ENCODE measurements around the gene LIPC.
A peak's percentile ranks its signal among the peaks of the same experiment; 100 is the strongest.

LIPC gene

DNA sequence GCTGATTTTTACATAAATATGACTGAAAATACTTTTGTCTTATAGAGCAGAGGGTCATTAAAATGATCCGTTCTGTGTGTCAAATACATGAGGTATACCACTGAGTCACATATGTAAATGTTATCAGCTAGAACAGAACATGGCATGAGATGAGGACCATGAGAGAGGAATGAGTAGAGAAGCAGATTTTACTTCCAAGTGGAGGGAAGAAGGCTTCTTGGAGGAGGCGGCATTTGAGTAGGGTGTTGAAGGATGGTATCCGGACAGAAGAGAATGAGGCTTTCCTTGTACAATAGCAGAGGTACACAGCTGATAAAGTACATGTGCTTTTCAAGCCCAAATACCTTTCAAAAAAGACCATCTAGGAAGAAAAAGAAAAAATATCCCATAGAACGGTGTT, 4.8 kb downstream of the LIPC start:
- no peak for DNase-seq (ENCODE audit: low read depth)

DNA sequence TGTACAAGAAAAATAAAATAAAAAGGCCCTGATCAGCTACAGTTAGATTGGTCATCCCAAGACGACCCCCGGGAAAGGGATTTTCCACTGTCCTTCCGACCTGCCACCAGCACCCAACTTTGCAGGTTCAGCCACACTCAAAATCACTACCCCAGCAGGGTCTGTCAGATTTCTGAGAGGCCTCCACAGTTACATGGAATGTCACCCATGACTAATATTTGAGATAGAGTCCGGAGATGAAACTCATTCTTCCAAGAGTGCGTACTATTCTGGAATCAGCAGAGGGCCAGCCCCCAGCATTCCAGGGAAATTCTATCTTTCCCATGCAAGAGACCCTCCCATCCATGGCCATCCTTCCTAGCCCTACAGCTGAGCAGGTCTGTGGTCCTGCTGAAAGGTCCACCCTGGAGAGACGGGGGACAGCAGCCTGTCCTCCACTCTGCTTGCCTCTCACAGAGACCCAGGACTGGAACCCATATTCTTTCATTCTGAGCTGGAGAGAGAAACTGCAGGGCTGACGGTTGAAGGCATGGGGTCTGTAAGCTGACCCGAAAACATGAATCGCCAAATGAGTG, 5.8 kb downstream of the LIPC start:
- no peak for DNase-seq (ENCODE audit: low read depth)

DNA sequence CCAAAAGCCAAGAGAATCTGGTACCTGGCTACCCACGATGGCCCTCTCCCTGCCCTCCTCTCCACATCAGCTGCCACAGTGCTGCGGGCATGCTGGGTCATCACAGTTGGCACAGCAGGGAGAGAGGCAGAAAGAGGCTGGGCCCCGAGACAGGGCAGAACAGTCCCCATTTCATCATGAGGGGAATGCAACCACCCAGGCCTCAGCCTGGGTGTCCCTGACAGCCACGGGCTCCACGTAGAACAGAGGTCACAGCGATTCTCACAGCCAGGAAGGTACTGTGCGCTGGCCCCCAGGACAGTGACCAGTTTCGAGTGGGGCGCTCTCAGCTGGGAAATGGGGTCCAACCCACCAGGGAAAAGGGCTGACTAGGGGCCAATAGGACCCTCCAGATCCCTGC, 6.3 kb downstream of the LIPC start:
- no peak for DNase-seq (ENCODE audit: low read depth)

DNA sequence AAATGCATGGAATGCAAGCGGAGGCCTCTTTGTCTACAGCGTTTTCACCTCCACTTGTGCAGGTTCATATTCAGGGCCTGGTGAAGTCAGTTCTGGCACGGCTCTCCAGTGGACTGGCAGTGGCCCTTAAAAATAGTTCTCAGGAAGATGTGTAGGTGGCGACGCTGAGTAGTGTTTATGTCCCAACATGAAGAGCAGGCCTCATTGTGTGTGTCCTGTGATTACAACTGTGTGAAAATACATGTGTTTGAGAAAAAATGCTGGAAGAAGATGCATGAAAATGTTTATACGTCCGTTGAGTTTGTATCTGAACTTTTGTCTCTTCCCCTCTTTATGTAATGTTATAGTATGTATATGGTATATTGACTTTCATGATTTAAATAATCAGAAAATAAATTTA, 7.2 kb downstream of the LIPC start:
- no peak for DNase-seq (ENCODE audit: low read depth)

DNA sequence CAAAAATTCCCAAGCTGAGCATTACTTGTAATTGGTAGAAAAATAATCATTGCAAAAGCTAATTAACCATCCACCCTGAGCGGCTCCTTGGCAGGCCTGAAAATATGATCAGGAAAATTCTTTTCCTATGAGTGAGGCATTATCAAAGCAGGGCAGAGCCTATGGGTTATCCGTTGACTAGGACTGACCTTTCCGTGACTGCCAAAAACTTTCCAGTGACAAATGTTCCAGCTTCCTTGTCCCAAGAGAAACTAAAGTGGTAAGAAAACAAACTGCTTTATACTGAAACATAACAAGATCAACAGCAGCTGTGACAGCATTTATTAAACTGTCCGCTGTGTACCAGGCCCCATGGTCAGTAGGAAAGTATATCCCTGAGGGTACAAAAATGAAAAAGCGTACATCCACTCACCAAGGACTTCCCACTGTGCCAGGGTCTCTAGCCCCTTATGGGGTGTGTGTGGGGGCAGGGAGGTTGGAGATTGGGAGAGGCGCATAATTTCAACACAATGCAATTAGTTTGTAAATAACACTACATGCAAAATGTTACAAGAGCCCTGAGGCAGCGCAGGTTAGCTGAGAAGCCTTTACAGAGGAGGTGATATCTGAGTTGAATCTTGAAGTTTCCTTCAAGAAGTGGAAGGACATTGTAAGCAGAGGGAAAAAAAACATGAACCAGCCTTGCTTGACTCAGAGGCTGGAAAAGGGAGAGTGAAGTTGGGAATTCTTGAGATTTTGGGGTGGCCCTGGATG, 8.5 kb downstream of the LIPC start:
- DNase-seq (ENCODE audit: low read depth): no peak

DNA sequence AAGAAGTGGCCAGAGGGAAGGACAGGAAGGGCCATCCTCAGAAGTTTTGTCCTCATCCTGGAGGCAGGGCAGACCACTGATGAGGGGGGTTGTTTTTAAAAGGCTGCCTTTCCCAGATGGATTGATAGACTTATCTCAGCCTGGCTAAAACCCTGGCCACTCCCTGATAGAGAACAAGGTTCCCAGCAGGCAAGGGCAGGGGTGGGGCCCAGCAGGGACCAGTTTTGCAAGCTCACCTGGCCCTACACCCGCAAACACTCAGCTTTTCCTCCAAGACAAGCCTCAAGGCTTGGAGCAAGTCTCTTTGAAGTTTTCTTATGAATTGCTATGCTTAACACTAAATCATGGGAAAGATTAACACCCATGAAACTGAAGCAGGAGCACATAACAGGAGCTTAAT, 9.1 kb downstream of the LIPC start:
- no peak for DNase-seq (ENCODE audit: low read depth)

DNA sequence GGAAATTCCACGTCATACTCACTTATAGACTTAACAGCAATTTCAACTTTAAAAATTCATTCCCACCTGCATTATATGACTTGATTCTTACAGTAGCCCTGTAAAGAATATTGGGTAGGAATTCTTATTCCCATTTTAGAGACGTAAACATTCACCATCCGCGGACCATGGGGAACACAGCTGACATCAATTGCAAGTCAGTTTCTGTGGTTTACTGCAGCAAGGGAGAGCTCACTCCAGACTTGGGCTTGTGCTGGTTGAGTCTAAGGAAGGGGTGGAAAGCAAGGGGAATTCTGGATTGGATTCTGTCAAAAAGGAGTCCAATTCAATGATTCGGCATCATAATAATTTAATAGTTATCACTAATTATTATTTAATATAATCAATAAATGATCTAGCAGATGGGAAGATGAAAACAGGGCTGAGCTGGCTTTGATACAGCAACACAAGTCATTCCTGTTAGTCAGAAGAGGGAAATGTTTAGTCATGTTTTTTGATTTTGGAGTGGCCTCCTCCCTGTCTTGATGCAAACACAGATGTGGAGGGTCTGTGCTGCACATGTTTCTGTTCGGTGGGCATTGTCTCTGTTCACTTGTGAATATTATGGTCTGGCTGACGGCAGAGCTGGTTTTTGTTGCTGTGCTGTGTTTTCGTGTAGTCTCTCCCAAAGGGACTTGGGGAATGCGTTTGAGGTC, 9.7 kb downstream of the LIPC start:
- no peak for DNase-seq (ENCODE audit: low read depth)

DNA sequence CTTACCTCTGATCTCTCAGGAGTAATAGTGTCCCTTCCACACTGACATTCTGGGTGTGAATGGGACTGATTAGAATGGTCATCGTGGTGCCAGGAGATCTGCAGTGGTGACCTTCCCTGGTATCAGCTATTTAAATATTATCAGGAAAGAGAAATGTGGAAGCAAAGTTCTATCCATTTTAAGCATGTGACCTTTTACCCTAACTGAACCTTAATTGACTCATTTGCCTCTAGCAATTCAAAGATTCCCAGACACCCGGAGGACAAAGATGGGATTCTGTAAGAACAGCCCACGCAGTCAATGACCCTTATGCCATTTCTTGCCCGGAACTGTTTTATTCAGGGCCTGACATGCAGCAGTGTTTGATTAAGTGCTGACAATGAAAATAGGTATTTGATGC, 10.3 kb downstream of the LIPC start:
- no peak for DNase-seq (ENCODE audit: low read depth)

DNA sequence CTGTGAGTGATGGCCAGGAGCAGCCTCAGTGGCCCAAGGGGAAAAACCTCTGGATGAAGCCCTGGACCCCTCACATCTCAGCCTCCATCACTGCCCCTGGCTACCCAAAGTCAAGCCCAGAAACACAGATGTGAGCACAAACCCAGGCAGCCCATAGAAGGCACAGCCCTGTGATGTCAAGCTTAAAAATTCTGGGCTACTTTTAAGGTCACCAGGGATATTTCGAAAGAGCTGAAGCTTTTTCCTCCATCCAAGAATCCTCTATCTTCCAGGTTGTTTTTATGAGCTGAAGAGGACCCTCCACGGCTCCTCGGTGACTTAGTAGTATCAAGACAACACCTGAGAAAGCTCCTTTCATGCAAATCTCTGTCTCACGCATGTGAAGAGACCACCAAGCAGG, 11.5 kb downstream of the LIPC start:
- DNase-seq (ENCODE audit: low read depth): no peak

DNA sequence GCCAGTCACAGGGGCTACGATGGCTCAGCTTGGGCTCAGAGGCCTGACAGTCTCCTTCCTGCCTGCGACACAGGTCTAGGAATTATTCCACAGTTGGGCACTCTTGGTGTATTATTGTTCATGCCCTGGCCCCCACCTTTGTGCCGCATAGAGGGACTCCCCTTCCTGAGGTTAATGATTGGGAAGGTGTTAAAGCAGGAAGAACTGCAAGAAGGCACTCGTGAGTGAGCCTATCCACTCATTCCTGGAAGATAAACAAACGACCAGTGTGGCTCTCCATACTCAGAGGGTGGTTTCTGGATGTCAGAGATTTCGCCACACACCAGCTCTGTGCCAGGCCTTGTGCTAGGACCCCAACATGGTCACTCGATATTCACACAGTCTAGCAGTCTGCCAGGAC, 12.3 kb downstream of the LIPC start:
- no peak for DNase-seq (ENCODE audit: low read depth)

DNA sequence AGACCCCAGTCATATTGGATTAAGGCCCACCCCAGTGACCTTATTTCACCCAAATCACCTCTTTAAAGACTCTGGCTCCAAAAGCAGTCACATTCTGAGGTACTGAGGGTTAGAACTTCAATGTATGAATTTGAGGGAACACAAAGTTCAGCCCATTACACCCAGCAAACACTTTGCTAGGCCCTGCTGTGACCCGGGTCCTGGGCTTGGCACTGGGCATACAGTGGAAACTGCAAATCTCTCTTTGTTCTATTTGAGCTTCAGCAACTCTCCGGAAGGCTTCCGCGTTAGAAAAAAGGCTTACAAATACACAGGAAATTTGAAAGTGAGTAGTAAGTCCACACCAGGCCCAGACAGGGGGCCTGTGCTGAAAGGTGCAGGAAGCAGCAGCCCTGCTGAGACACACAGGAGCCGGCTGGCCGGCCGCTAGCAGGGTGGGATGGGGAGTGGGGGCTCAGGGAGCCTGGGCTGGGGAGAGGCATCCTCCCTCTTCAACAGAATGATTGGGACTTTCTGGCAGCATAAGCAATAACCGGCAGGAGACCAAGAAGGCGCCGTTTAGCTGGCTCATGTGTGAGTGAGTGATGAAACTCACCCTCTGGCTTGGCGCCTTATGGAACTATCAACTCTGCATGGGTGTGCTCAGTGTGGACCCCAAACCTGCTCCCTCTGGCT, 13.0 kb downstream of the LIPC start:
- DNase-seq (ENCODE audit: low read depth): no peak

DNA sequence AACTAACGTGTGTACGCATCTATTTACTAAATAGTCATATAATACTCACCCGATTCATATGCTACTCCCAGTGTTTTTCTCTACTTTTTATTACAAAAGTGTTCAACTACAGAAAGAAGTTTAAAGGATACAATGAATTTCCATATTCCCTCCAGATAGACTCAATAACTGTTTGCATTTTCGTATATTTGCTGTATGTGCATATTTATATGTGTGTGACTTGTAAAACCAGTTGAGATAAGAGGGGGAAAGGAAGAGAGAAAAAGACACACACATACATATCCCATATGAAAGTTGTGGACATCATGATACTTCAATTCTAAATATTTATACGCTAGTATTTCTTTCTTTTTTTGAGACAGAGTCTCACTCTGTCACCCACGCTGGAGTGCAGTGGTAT, 14.1 kb downstream of the LIPC start:
- DNase-seq (ENCODE audit: low read depth): no peak

DNA sequence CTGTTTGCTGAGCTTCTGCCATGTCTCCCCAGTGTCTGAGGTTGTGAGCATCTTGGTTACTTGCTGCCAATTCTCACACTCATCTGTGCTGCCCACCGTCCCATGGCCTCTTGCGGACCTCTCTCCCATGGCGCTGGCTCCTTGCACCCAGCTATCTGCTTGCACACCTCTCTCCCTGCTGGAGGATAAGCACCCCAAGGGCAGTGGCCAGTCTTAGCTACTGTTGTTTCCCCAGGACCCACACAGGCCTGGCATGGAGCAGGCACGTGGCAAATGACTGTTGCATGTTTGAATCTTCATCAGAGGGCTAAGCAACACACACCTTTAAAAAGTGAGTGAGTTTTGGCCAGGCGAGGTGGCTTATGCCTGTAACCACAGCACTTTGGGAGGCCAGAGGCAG, 14.7 kb downstream of the LIPC start:
- DNase-seq (ENCODE audit: low read depth): no peak

DNA sequence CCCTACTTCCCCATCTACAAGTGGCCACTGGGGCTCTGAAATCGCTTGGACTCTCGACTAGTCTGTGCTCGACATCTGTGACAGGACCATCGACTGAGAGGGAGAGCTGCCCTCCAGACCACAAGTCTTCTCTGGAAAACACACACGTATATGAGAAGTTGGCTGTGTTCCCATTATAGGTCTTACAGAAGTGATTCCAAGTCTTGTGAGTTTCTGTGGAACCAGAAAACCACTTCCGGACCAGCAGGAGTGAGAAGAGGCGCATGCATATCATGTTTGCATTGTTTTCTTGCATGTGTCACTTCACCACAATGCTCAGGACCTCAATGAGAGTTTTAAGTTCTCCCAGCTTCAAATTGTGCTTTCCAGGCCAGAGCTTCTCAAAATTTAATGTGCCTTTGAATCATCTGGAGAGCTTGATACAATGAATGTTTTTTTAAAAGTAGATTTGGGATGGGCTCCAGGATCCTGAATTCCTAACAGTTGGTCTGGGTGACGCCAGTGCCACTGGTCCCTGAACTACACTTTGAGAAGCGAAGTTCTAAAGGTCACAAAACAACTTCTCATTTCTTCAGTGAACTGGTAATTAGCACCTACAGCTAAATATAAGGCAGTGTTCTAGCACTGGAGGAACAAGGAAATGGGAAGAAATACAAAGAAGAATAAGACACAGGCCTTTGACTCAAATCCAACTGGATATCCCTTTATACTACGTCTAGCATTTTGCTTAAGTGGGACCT, 15.7 kb downstream of the LIPC start:
- DNase-seq (ENCODE audit: low read depth): no peak

DNA sequence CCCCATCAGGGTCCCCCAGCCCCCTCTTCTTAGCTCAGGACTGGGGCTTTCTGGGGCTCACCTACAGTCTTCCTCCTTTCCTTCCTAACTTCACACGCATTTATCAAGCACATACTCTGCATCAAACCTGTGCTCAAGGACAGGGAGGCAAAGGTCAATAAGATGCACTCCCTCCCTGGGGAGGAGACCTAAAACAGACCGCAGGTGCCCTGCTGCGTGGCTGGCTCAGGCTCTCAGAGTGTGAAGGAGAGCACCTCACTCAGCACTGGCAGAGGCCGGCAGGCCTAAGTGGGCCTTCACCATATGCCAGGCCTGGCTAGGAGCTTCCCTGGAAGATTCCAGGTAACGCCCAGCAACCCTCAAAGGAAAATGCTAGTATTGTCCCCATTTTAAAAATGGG, 16.5 kb downstream of the LIPC start:
- DNase-seq (ENCODE audit: low read depth): no peak

DNA sequence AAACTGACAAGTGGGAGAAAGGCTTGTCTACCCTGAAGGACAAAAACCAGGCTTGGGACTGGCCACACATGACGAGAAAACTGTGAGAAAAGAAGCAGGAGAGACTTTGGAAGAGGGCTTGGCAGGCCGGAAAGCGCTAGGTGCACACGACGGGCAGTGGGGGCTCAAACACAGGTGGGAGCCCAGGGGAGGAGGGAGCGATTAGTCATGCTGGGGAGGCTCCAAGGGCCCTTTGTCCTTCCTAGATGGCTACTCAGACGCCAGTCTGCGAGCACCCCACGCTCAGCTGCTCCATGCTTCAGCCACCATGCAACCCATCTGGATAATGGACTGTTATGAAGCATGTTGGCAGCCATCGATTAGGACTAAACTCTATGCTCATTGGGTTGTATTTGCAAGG, 17.1 kb downstream of the LIPC start:
- DNase-seq (ENCODE audit: low read depth): no peak

DNA sequence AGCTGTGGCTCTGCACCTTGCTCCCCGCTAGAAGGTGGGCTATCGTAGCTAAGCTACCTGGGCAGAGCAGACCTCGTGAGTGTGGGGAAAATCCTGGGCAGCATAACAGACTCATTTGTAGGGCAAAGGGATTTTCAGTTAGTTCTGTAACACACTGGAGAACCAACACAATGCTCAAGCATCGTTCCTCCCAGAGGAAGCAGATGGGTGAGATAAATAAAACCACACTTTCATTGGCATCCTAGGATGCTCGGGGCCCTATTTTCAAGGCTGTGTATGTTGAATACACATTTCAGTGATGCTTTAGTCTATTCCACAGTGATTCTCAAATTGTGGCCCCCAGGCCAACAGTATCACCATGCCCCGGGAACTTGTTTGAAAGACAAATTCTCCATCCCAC, 20.0 kb downstream of the LIPC start:
- no peak for DNase-seq (ENCODE audit: low read depth)

DNA sequence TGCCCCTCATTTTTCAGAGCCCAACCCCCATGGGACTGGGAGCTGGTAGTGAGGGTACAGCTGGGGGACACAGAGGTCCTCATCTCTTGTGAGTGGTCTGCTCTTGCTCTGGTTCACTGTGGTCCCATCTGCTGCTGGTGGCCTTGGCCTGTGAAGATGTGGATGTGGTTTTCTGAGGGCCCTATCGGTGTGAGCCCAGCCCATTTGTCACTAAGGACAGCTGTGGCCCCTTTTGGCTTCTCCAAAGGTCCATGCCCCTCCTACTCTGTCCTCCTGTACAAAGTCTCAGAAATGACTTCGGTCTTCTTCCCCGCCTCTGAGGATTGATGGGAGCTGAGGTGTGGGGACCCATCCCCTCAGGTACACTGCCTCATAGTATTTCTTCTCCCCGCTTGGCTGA, 21.0 kb downstream of the LIPC start:
- no peak for DNase-seq (ENCODE audit: low read depth)

DNA sequence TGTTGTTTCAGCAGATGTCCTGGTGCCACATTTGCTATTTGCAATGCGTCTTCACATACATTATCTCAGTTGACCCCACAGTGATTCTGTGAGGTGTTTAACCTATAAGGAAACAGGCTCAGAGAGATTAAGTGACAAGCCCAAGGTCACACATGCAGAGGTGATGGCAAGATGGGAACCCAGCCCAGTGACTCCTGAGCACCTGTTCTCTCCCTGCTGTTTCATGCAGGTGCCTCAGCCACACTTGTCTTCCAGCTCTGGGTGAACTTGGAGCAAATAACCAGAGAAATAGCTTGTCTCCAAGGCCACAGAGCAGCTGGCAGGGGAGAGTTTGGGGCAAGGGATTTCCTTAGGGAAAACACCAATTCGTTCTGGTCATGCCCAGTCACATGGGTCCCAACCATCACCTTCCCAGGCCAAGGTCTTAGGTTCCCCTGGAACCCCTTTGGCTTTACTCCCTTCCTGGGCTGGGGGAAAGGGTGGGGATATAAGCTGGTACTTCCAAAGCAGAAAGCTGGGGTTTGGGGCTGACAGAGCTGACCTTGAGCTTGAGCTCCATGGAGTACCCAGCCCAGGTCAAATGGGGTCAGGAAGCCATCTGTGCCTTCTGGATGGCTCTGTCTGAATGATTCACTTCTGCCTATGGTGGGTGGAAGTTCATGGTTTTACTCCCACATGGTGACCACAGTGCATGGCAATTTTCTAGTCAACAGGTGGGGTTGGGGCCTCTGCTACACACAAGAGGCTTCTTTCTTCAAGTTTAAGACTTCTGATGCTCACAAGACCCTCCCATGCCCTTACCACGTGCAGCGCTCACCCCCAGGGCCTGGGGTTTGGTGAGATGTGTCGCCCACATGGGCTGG, 22.4 kb downstream of the LIPC start:
- peak; percentile 51 for DNase-seq (ENCODE audit: low read depth)

DNA sequence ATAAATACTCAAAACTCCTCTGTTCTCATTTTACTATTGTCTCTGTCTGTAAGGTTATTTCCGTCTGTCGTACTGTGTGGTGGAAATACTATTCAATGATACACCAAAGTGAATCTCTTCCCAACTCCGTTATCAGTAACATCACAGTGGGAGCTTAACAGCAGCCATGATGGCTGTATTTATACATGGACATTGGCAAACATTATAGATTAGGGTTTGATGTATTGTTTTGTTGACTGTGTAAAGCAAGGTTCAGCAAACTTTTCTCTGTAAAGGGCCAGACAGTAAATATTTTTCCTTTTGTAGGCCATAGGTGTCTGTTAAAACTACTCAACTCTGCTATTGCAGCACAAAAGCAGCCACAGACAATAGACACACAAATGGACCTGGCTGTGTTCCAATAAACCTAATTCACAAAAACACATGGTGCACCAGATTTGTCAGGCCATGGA, 23.2 kb downstream of the LIPC start:
- DNase-seq (ENCODE audit: low read depth): no peak

DNA sequence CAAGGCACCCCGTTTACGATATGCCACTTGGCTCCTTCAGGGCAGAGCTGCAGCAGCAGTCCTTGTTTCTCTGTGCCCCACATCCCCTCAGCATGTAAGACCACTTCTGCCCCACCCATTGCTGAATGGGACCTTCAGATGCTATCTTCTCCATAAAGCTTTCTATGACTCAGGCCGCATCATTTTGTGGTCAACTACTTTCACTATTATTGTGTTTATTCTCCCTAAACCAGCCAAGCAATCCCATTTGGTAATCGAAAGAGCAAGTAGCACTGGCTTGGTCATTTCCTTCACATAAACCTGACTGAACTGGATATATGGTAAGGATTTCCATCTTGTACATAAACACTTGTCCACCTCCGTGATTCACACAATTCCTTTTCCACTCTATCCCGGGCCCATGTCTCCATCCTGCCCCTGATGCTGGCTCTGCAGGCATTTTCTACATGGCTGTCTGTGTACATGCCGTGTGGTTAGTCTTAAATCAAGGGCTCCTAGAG, 25.7 kb downstream of the LIPC start:
- DNase-seq (ENCODE audit: low read depth): peak; percentile 31

Data from activated T-cell treated with anti-CD3 and anti-CD28 coated beads for 24 hours (primary cell).